IMR-90 (cell line): ENCODE data around the gene GNB1L. TPM values are rescaled to one million over a fixed set of nuclear protein-coding genes. Genes with fewer than 3 reads are reported as not detected.

Experiments
- ATAC-seq: fragments of 200-7000 bp; cut with Tn5 transposase; 2 replicates; pipeline ENCODE4 v1.9.1; 2020; ENCODE audit warnings: low read depth, mild to moderate bottlenecking, moderate library complexity
- BruUV-seq: library from RNA; stranded (reverse); fragments of 400-500 nt; replicated peaks from 2 replicates; lab custom pipeline; 2021; lab: Mats Ljungman, UMichigan
- CTCF ChIA-PET: fragments of 300-600 bp; formaldehyde crosslinking; extraction: SDS; loops from one replicate; lab custom pipeline; 2021; ENCODE audit warnings: antibody characterized with exemption; lab: Yijun Ruan, JAX
- POLR2A ChIA-PET: fragments of 300-600 bp; sonication (Branson Sonifier 250); formaldehyde crosslinking; loops from one replicate; lab custom pipeline; 2022; ENCODE audit warnings: antibody characterized with exemption; ENCODE audit not compliant: unreplicated experiment; lab: Charles Lee
- DNase-seq: peaks from one replicate; pipeline ENCODE4 v3.0.0; 2013
- H2AFZ ChIP-seq: replicated peaks from 2 replicates; pipeline ENCODE3; 2013; ENCODE audit warnings: low read length, mild to moderate bottlenecking; ENCODE audit not compliant: poor library complexity
- H2AK5ac ChIP-seq: 2 replicates; pipeline ENCODE4 v1.6.1; 2013; ENCODE audit warnings: low read depth, low read length, inconsistent platforms
- H2AK9ac ChIP-seq: replicated peaks from 2 replicates; pipeline ENCODE3; 2013; ENCODE audit warnings: mild to moderate bottlenecking, low read depth, low read length, moderate library complexity; ENCODE audit not compliant: poor library complexity
- H2BK120ac ChIP-seq: 2 replicates; pipeline ENCODE4 v1.6.1; 2013; ENCODE audit warnings: low read depth, low read length, inconsistent platforms
- H2BK15ac ChIP-seq: 3 replicates; pipeline ENCODE4 v1.6.1; 2013; ENCODE audit warnings: low read depth, low read length, inconsistent platforms
- H2BK20ac ChIP-seq: 2 replicates; pipeline ENCODE4 v1.6.1; 2013; ENCODE audit warnings: low read depth, mild to moderate bottlenecking, inconsistent platforms, low read length, moderate library complexity
- H2BK5ac ChIP-seq: 2 replicates; pipeline ENCODE4 v1.6.1; 2013; ENCODE audit warnings: mild to moderate bottlenecking, low read depth, low read length, inconsistent platforms; ENCODE audit not compliant: poor library complexity, severe bottlenecking
- H3K14ac ChIP-seq: replicated peaks from 2 replicates; pipeline ENCODE4 v1.6.1; 2013; ENCODE audit warnings: low read depth, low read length, inconsistent platforms
- H3K18ac ChIP-seq: 2 replicates; pipeline ENCODE4 v1.6.1; 2013; ENCODE audit warnings: low read depth, low read length, control low read depth
- H3K23ac ChIP-seq: 2 replicates; pipeline ENCODE4 v1.6.1; 2013; ENCODE audit warnings: low read depth, low read length, inconsistent platforms
- H3K27ac ChIP-seq: 2 replicates; pipeline ENCODE4 v1.5.1; 2013; ENCODE audit warnings: mild to moderate bottlenecking, control low read depth, low read length; ENCODE audit not compliant: insufficient read depth
- H3K27me3 ChIP-seq: 2 replicates; pipeline ENCODE4 v1.6.1; 2013; ENCODE audit warnings: low read length; ENCODE audit not compliant: control insufficient read depth, insufficient read depth
- H3K36me3 ChIP-seq: 2 replicates; pipeline ENCODE4 v1.6.1; 2013; ENCODE audit warnings: low read length, mixed read lengths; ENCODE audit not compliant: control insufficient read depth, insufficient read depth
- H3K4ac ChIP-seq: 2 replicates; pipeline ENCODE4 v1.6.1; 2013; ENCODE audit warnings: low read depth, low read length, inconsistent platforms
- H3K4me1 ChIP-seq: 2 replicates; pipeline ENCODE4 v1.6.1; 2013; ENCODE audit warnings: low read length, mixed read lengths; ENCODE audit not compliant: control insufficient read depth, insufficient read depth
- H3K4me2 ChIP-seq: 2 replicates; pipeline ENCODE4 v1.6.1; 2013; ENCODE audit warnings: low read depth, mild to moderate bottlenecking, control low read depth, low read length, moderate library complexity
- H3K4me3 ChIP-seq: 2 replicates; pipeline ENCODE4 v1.5.1; 2013; ENCODE audit warnings: low read depth, mild to moderate bottlenecking, control low read depth, low read length, moderate library complexity; ENCODE audit not compliant: insufficient read depth
- H3K56ac ChIP-seq: 2 replicates; pipeline ENCODE4 v1.6.1; 2013; ENCODE audit warnings: low read length, inconsistent platforms; ENCODE audit not compliant: insufficient read depth; ENCODE audit errors: extremely low read depth
- H3K79me1 ChIP-seq, 2 experiments: 2 replicates each; pipeline ENCODE4 v1.6.1; 2013; ENCODE audit warnings: low read length in 2 of 2, inconsistent platforms in 1 of 2, low read depth in 1 of 2
- H3K9ac ChIP-seq: 2 replicates; pipeline ENCODE4 v1.6.1; 2013; ENCODE audit warnings: low read depth, low read length, control low read depth
- H3K9me1 ChIP-seq: 2 replicates; pipeline ENCODE4 v1.6.1; 2013; ENCODE audit warnings: low read length, inconsistent platforms; ENCODE audit not compliant: insufficient read depth
- H3K9me3 ChIP-seq: 2 replicates; pipeline ENCODE4 v1.6.1; 2013; ENCODE audit warnings: low read length; ENCODE audit not compliant: control insufficient read depth, insufficient read depth
- H4K20me1 ChIP-seq: 2 replicates; pipeline ENCODE4 v1.6.1; 2013; ENCODE audit warnings: low read length, inconsistent platforms; ENCODE audit not compliant: insufficient read depth
- H4K5ac ChIP-seq: 2 replicates; pipeline ENCODE4 v1.6.1; 2013; ENCODE audit warnings: mild to moderate bottlenecking, low read depth, low read length, control low read depth
- H4K8ac ChIP-seq, 2 experiments: 2 replicates each; pipeline ENCODE4 v1.6.1; 2013; ENCODE audit warnings: low read depth in 2 of 2, low read length in 2 of 2, control low read depth in 1 of 2, inconsistent platforms in 1 of 2
- H4K91ac ChIP-seq: 2 replicates; pipeline ENCODE4 v1.6.1; 2013; ENCODE audit warnings: low read depth, low read length, inconsistent platforms; ENCODE audit not compliant: insufficient read depth
- BHLHE40 ChIP-seq: fragments of 150-350 bp; IDR thresholded peaks from 2 replicates; pipeline ENCODE4 v1.6.1; 2016; ENCODE audit warnings: mild to moderate bottlenecking, low read depth, low read length
- CEBPB ChIP-seq: IDR thresholded peaks from 2 replicates; pipeline ENCODE4 v1.6.1; 2012; ENCODE audit warnings: low read depth, low read length, improper control_type of control experiment
- CHD1 ChIP-seq: IDR thresholded peaks from 2 replicates; pipeline ENCODE4 v1.6.1; 2012; ENCODE audit warnings: low read depth, low read length, improper control_type of control experiment
- MAFK ChIP-seq: IDR thresholded peaks from 2 replicates; pipeline ENCODE4 v1.6.1; 2012; ENCODE audit warnings: low read depth, low read length, improper control_type of control experiment
- NFE2L2 ChIP-seq: fragments of 150-350 bp; IDR thresholded peaks from 2 replicates; pipeline ENCODE4 v1.6.1; 2016; ENCODE audit warnings: low read depth, mild to moderate bottlenecking, low read length
- POLR2A ChIP-seq: IDR thresholded peaks from 2 replicates; pipeline ENCODE4 v1.6.1; 2012; ENCODE audit warnings: mild to moderate bottlenecking, low read depth, low read length
- RAD21 ChIP-seq: IDR thresholded peaks from 2 replicates; pipeline ENCODE4 v1.6.1; 2012; ENCODE audit warnings: low read length, improper control_type of control experiment
- RCOR1 ChIP-seq: IDR thresholded peaks from 2 replicates; pipeline ENCODE4 v1.6.1; 2012; ENCODE audit warnings: mild to moderate bottlenecking, low read length, improper control_type of control experiment; ENCODE audit not compliant: insufficient replicate concordance
- RFX5 ChIP-seq: IDR thresholded peaks from 2 replicates; pipeline ENCODE4 v1.8.0; 2012; ENCODE audit warnings: low read depth, mild to moderate bottlenecking, low read length, moderate library complexity
- SMC3 ChIP-seq: fragments of 150-350 bp; IDR thresholded peaks from 2 replicates; pipeline ENCODE4 v1.6.1; 2016; ENCODE audit warnings: low read depth, mild to moderate bottlenecking, antibody characterized with exemption, low read length, moderate library complexity
- WGBS, 2 experiments: methylation state at CpG; one replicate each; pipeline versions ENCODE4 v1.1.5 to v1.1.7; 2013; ENCODE audit warnings: missing lambda C conversion rate in 2 of 2; ENCODE audit not compliant: insufficient read length in 1 of 2; ENCODE audit errors: extremely low coverage in 2 of 2; 5-methylcytosine and 5-hydroxymethylcytosine counted together
- dilution Hi-C: fragments of 300-500 bp; cut with HindIII; formaldehyde crosslinking; loops from one replicate; pipeline ENCODE4 v1.14.3; 2018; ENCODE audit warnings: low sequenced_read_pairs; ENCODE audit not compliant: unreplicated experiment
- in situ Hi-C: fragments of 300-500 bp; cut with MboI; formaldehyde crosslinking; loops from 3 replicates; pipeline ENCODE4 v1.14.3; 2019; ENCODE audit warnings: low sequenced_read_pairs, inconsistent platforms, mixed read lengths
- intact Hi-C: fragments of 100-400 bp; cut with micrococcal nuclease; formaldehyde crosslinking; loops from 2 replicates; pipeline ENCODE4 v1.10.0; 2022
- polyA plus RNA-seq, 3 experiments: library from polyadenylated mRNA; depleted of rRNA; stranded (reverse); fragments of >200 nt; gene quantifications; 2 replicates each; pipeline ENCODE4 v1.2.3, GENCODE V29; 2012; ENCODE audit warnings: low replicate concordance in 1 of 3
- total RNA-seq: library from RNA; depleted of rRNA; stranded (reverse); fragments of >200 nt; gene quantifications from 2 replicates; pipeline ENCODE4 v1.2.3, GENCODE V29; 2012
- TF ChIP-seq, protein P1 (sequence below): fragments of 150-350 bp; IDR thresholded peaks from 2 replicates; pipeline ENCODE4 v1.6.1; 2016; ENCODE audit warnings: low read depth, mild to moderate bottlenecking, low read length, moderate library complexity, borderline replicate concordance
- TF ChIP-seq, protein P2 (sequence below): fragments of 150-350 bp; IDR thresholded peaks from 2 replicates; pipeline ENCODE4 v1.6.1; 2017; ENCODE audit warnings: mild to moderate bottlenecking, antibody characterized with exemption, low read length, low read depth

GNB1L gene
- total and polyA plus RNA-seq, 2 of the 4 experiments (the other 2 are of a cell fraction) = 2.5 to 4.4 TPM

GRCh38 chr22:19902245-19902715, 47.6 kb upstream of the GNB1L start:
- no peak for ATAC-seq
- H3K79me1 ChIP-seq = 0 out of 4 replicates have a peak, but pooled peaks cover 0 to 4% of the 10 kb centered on the region in 2 experiments

More at GRCh38 chr22:19902245-19902715, 47.6 kb upstream of the GNB1L start:
- H3K14ac ChIP-seq = no peak overlapping the region
- no peak overlapping the region for H4K5ac ChIP-seq
- H3K4me2 ChIP-seq = no peak overlapping the region
- no peak for DNase-seq
- H3K4ac ChIP-seq = no peak overlapping the region
- H2AK9ac ChIP-seq = no peak overlapping the region
- H3K56ac ChIP-seq = no peak overlapping the region
- no peaks in the 10 kb centered on the region for H4K20me1 ChIP-seq
- no peaks in the 10 kb centered on the region for H3K9me3 ChIP-seq
- no peak overlapping the region for H4K91ac ChIP-seq
- H3K4me3 ChIP-seq = no peak overlapping the region
- no peak overlapping the region for H2AFZ ChIP-seq
- H3K36me3 ChIP-seq = peaks cover 8% of the 10 kb centered on the region
- TF ChIP-seq RCOR1 (no peak), RFX5 (no peak), NFE2L2 (no peak), CHD1 (no peak), SMC3 (no peak), RAD21 (no peak), POLR2A (no peak), CEBPB (no peak), BHLHE40 (no peak), MAFK (no peak)
- TF ChIP-seq, protein P1, sequence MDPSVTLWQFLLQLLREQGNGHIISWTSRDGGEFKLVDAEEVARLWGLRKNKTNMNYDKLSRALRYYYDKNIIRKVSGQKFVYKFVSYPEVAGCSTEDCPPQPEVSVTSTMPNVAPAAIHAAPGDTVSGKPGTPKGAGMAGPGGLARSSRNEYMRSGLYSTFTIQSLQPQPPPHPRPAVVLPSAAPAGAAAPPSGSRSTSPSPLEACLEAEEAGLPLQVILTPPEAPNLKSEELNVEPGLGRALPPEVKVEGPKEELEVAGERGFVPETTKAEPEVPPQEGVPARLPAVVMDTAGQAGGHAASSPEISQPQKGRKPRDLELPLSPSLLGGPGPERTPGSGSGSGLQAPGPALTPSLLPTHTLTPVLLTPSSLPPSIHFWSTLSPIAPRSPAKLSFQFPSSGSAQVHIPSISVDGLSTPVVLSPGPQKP = no peak
- TF ChIP-seq, protein P2, sequence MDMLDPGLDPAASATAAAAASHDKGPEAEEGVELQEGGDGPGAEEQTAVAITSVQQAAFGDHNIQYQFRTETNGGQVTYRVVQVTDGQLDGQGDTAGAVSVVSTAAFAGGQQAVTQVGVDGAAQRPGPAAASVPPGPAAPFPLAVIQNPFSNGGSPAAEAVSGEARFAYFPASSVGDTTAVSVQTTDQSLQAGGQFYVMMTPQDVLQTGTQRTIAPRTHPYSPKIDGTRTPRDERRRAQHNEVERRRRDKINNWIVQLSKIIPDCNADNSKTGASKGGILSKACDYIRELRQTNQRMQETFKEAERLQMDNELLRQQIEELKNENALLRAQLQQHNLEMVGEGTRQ = no peak
- peaks cover 7% of the 10 kb centered on the region for H3K4me1 ChIP-seq
- intact Hi-C loops (no loop called here), in situ Hi-C loops (no loop called here), dilution Hi-C loops (no loop called here)
- WGBS, 2 experiments = no CpG with 5 or more reads among the region's 7 CpGs
- no peak overlapping the region for H2BK120ac ChIP-seq
- no peak overlapping the region for H2BK5ac ChIP-seq
- no peak overlapping the region for H3K18ac ChIP-seq
- POLR2A ChIA-PET = no interaction called here
- no TSS peak for BruUV-seq
- no peaks in the 10 kb centered on the region for H3K27me3 ChIP-seq
- no peak overlapping the region for H4K8ac ChIP-seq
- H3K23ac ChIP-seq = no peak overlapping the region
- H2AK5ac ChIP-seq = no peak overlapping the region
- 0 out of 2 replicates have a peak, but pooled peaks cover 2% of the 10 kb centered on the region for H3K9me1 ChIP-seq
- H2BK20ac ChIP-seq = no peak overlapping the region
- CTCF ChIA-PET = interaction anchor here (2.5 kb wide), 1 partner anchor 171 kb away, joined by 10 read pairs; no protein-coding TSS in a partner anchor
- H2BK15ac ChIP-seq = no peak overlapping the region
- no peak overlapping the region for H3K9ac ChIP-seq
- no peak overlapping the region for H3K27ac ChIP-seq
